WI38 (cell line): ENCODE results near the gene PCCA.

Experiments
- H3K4me3 ChIP-seq: 2 replicates; pipeline ENCODE4 v1.5.1; 2011; ENCODE audit warnings: low read depth, mild to moderate bottlenecking, control low read depth, low read length
- CTCF ChIP-seq: IDR thresholded peaks from 2 replicates; pipeline ENCODE4 v1.5.1; 2012; ENCODE audit warnings: low read depth, mild to moderate bottlenecking, control low read depth, low read length

Gene PCCA

DNA sequence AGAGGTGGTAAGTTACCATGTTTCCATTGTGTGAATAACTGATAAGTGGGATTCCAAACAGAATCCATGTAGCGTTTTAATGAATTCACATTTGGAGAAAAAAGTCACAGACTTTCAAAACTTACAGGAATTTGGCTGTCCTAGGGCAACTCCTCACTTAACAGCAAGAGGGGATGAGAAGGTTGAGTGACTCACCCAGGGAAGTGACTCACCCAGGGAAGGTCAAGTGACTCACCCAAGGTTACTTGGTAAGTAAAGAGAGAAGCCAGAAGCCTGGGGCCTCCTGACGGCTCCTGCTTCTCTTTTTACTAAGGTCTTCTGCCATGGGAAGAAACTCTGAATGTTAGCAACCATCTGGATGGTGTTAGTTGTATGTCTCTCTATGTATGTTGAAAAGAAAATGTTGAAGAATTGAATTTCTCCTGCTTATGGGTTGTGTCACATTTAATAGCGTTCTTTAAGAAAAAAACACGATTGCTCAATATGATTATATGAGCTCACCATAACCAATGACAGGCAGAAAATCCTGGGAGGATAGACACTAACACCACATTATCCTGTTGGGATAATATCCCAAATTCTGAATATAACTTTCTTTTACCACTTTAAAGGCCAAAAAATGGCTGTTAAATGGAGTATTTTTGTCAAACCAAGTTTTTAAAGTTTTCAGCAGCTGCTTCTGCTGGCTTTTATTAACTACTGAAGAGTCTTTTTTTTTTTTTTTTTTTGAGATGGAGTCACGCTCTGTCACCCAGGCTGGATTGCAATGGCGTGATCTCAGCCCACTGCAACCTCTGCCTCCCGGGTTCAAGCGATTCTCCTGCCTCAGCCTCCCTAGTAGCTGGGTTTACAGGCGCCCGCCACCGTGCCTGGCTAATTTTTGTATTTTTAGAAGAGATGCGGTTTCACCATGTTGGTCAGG, 304.1 kb downstream of the PCCA start:
- TF ChIP-seq CTCF: no peak
- no peak overlapping the region for H3K4me3 ChIP-seq

DNA sequence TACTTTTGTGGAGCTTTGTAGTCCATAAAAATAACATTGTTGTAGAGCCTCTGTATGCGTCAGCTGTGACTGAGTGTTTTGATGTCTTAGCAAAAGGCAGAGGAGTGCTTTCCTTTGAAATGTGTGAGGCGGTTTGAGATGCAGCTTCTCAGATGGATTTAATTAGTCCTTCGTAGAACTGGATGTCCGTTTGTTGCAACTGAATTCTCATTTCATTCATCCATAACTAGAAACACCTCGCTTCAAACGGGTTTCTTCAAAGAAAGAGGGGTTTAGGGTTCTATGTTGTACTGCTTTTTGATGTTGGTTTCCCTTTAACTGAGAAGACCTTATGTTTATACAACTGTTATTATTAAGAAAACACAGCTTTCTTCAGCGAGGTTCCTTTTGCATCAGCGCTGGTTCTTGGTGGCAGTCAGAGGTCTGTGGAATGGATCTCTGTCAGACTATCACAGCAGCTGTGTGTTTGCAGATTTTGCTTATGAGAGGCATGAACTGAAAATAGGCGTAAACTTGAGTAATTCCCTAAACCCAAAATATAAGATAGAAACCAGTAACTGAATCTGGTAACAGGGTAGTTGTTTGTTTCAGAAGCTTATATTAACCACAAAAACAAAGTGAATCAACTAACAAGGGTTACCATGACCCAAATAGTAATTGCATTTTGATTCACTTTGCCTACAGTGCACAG, 305.3 kb downstream of the PCCA start:
- no peak for TF ChIP-seq CTCF
- peak overlapping the region; percentile 44 for H3K4me3 ChIP-seq

GRCh38 chr13:100395698-100396373, 306.9 kb downstream of the PCCA start:
- TF ChIP-seq CTCF: no peak

GRCh38 chr13:100396776-100397175, 307.9 kb downstream of the PCCA start:
- no peak for TF ChIP-seq CTCF
- no peak overlapping the region for H3K4me3 ChIP-seq

More at GRCh38 chr13:100395698-100396373, 306.9 kb downstream of the PCCA start:
- no peak overlapping the region for H3K4me3 ChIP-seq

DNA sequence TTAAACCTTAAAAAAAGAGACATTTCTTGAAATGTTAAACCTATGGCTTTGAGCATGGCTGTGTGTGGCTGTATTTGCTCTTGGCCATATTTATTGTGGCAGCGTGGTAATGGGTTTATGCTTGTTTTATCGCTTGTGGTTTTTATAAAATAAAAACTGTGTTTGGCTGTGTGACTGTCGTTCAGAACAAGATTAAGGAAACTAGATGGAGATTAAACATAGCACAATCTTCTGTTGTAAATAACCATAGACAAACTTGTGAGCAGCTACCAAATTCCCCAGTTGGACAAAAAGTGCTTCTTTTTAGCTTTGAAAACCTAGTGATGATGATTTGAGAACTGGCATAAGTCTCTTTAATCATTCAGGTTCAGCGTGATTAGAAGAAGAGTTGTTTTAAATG, 308.7 kb downstream of the PCCA start:
- TF ChIP-seq CTCF: no peak
- no peak overlapping the region for H3K4me3 ChIP-seq

GRCh38 chr13:100398360-100398759, 309.5 kb downstream of the PCCA start:
- no peak overlapping the region for H3K4me3 ChIP-seq
- no peak for TF ChIP-seq CTCF
